ENCODE data around the gene AOPEP.

The AOPEP gene

GRCh38 chr9:94833802-94834201 is 107.3 kb downstream of the AOPEP start:
- Histone ChIP-seq H3K4me3 (ENCODE audit: low read length, poor library complexity, severe bottlenecking) (no peak overlapping the region), H3K79me2 (ENCODE audit: insufficient read depth, low read length) (no peaks in the 10 kb centered on the region), H4K20me1 (ENCODE audit: insufficient read depth, low read length, poor library complexity, severe bottlenecking) (no peaks in the 10 kb centered on the region), H3F3A (ENCODE audit: low read depth) (no peaks in the 10 kb centered on the region), H3K9me2 (replicated peaks; ENCODE audit: low read depth, low read length) (no peaks in the 10 kb centered on the region), H3K27me3 (ENCODE audit: insufficient read depth, low read length, poor library complexity, severe bottlenecking) (no peaks in the 10 kb centered on the region), H3K36me3 (ENCODE audit: insufficient read depth, low read length) (no peaks in the 10 kb centered on the region), H3K4me1 (ENCODE audit: insufficient read depth, low read length, poor library complexity, severe bottlenecking) (no peaks in the 10 kb centered on the region), H2AFZ (ENCODE audit: low read length) (no peak overlapping the region), H3K9me3 (ENCODE audit: insufficient read depth, low read depth, low read length) (no peaks in the 10 kb centered on the region), H3K9ac (ENCODE audit: low read depth, low read length, poor library complexity, severe bottlenecking) (no peak overlapping the region), H3K4me2 (ENCODE audit: low read depth, low read length, poor library complexity, severe bottlenecking) (no peak overlapping the region)
- TF ChIP-seq EZH2phosphoT487 (IDR thresholded peaks at IDR 0.05; ENCODE audit: borderline replicate concordance) (no peak), CTCF (conservative IDR thresholded peaks at IDR 0.05; ENCODE audit: low read length) (no peak)

GRCh38 chr9:94837404-94837803 is 110.9 kb downstream of the AOPEP start:
- no peak for TF ChIP-seq EZH2phosphoT487 (IDR thresholded peaks at IDR 0.05; ENCODE audit: borderline replicate concordance)
- TF ChIP-seq CTCF (conservative IDR thresholded peaks at IDR 0.05; ENCODE audit: low read length), result no peak
- H3K4me2 ChIP-seq (ENCODE audit: low read depth, low read length, poor library complexity, severe bottlenecking), result no peak overlapping the region
- no peaks in the 10 kb centered on the region for H3K79me2 ChIP-seq (ENCODE audit: insufficient read depth, low read length)
- H3K4me1 ChIP-seq (ENCODE audit: insufficient read depth, low read length, poor library complexity, severe bottlenecking), result no peaks in the 10 kb centered on the region
- H4K20me1 ChIP-seq (ENCODE audit: insufficient read depth, low read length, poor library complexity, severe bottlenecking), result no peaks in the 10 kb centered on the region
- H3K27me3 ChIP-seq (ENCODE audit: insufficient read depth, low read length, poor library complexity, severe bottlenecking), result no peaks in the 10 kb centered on the region
- no peak overlapping the region for H3K4me3 ChIP-seq (ENCODE audit: low read length, poor library complexity, severe bottlenecking)
- no peaks in the 10 kb centered on the region; the same call in 1 of the 2 replicates for H3K9me3 ChIP-seq (ENCODE audit: insufficient read depth, low read depth, low read length)
- no peaks in the 10 kb centered on the region for H3F3A ChIP-seq (ENCODE audit: low read depth)
- 0 out of 2 replicates have a peak, but pooled peaks cover 3% of the 10 kb centered on the region for H3K36me3 ChIP-seq (ENCODE audit: insufficient read depth, low read length)
- H3K9ac ChIP-seq (ENCODE audit: low read depth, low read length, poor library complexity, severe bottlenecking), result no peak overlapping the region
- no peak overlapping the region for H2AFZ ChIP-seq (ENCODE audit: low read length)
- H3K9me2 ChIP-seq (replicated peaks; ENCODE audit: low read depth, low read length), result no peaks in the 10 kb centered on the region

- no peaks in the 10 kb centered on the region for H3K4me1 ChIP-seq (ENCODE audit: insufficient read depth, low read length, poor library complexity, severe bottlenecking)
- H3K9ac ChIP-seq (ENCODE audit: low read depth, low read length, poor library complexity, severe bottlenecking), result no peak overlapping the region
- H3K79me2 ChIP-seq (ENCODE audit: insufficient read depth, low read length), result no peaks in the 10 kb centered on the region
- no peaks in the 10 kb centered on the region for H3K9me2 ChIP-seq (replicated peaks; ENCODE audit: low read depth, low read length)
- TF ChIP-seq CTCF (conservative IDR thresholded peaks at IDR 0.05; ENCODE audit: low read length), result no peak
- TF ChIP-seq EZH2phosphoT487 (IDR thresholded peaks at IDR 0.05; ENCODE audit: borderline replicate concordance), result no peak
- H3F3A ChIP-seq (ENCODE audit: low read depth), result no peaks in the 10 kb centered on the region
- no peaks in the 10 kb centered on the region for H4K20me1 ChIP-seq (ENCODE audit: insufficient read depth, low read length, poor library complexity, severe bottlenecking)
- H2AFZ ChIP-seq (ENCODE audit: low read length), result no peak overlapping the region
- no peaks in the 10 kb centered on the region for H3K27me3 ChIP-seq (ENCODE audit: insufficient read depth, low read length, poor library complexity, severe bottlenecking)
- H3K36me3 ChIP-seq (ENCODE audit: insufficient read depth, low read length), result 0 out of 2 replicates have a peak, but pooled peaks cover 3% of the 10 kb centered on the region
- H3K4me3 ChIP-seq (ENCODE audit: low read length, poor library complexity, severe bottlenecking), result no peak overlapping the region
- no peak overlapping the region for H3K4me2 ChIP-seq (ENCODE audit: low read depth, low read length, poor library complexity, severe bottlenecking)
- no peaks in the 10 kb centered on the region; the same call in 1 of the 2 replicates for H3K9me3 ChIP-seq (ENCODE audit: insufficient read depth, low read depth, low read length)
These were observed 112.9 kb downstream of the AOPEP start for GRCh38 chr9:94839398-94839797.
